Measurements from ENCODE around the gene GTSE1.

The GTSE1 gene

GRCh38 chr22:46275455-46276122 is 21.1 kb upstream of the GTSE1 start:
- DNase-seq = no peak

- DNase-seq = no peak
Observed at GRCh38 chr22:46276563-46276962, 20.1 kb upstream of the GTSE1 start.

GRCh38 chr22:46278656-46279645 is 17.7 kb upstream of the GTSE1 start:
- no peak for DNase-seq

GRCh38 chr22:46280063-46280817 is 16.4 kb upstream of the GTSE1 start:
- no peak for DNase-seq

GRCh38 chr22:46280999-46281623 is 15.6 kb upstream of the GTSE1 start:
- no peak for DNase-seq

GRCh38 chr22:46281866-46282678 is 14.6 kb upstream of the GTSE1 start:
- DNase-seq = no peak

- DNase-seq = no peak
Observed at GRCh38 chr22:46286006-46286405, 10.7 kb upstream of the GTSE1 start.

- no peak for DNase-seq
Observed at GRCh38 chr22:46286941-46287872, 9.5 kb upstream of the GTSE1 start.

GRCh38 chr22:46287873-46288751 is 8.6 kb upstream of the GTSE1 start:
- no peak for DNase-seq

- DNase-seq = no peak
Observed at GRCh38 chr22:46288846-46289243, 7.8 kb upstream of the GTSE1 start.

- DNase-seq = no peak
Observed at GRCh38 chr22:46289244-46289891, 7.3 kb upstream of the GTSE1 start.

GRCh38 chr22:46290121-46290842 is 6.4 kb upstream of the GTSE1 start:
- no peak for DNase-seq

GRCh38 chr22:46290843-46291785 is 5.6 kb upstream of the GTSE1 start:
- no peak for DNase-seq

- no peak for DNase-seq
Observed at GRCh38 chr22:46292173-46292572, 4.5 kb upstream of the GTSE1 start.

GRCh38 chr22:46292732-46293131 is 3.9 kb upstream of the GTSE1 start:
- DNase-seq = no peak

GRCh38 chr22:46293577-46294260 is 3.0 kb upstream of the GTSE1 start:
- no peak for DNase-seq

GRCh38 chr22:46294784-46295183 is 1.9 kb upstream of the GTSE1 start:
- no peak for DNase-seq
